ENCODE results near the gene CLCN7. TPM values are rescaled to one million over a fixed set of nuclear protein-coding genes. Genes with fewer than 3 reads are reported as not detected.

Gene CLCN7
- total and polyA plus RNA-seq, 2 of the 13 experiments (the other 11 are each of a cell fraction or from before 2014, with no cell fraction given), result 24.6 to 25.1 TPM

GRCh38 chr16:1441391-1441829, 33.4 kb downstream of the CLCN7 start (continued):
- no peak for TF ChIP-seq ZBTB40 (IDR thresholded peaks at IDR 0.05)
- TF ChIP-seq ZBTB40 (CRISPR knock-in tag; IDR thresholded peaks at IDR 0.05), result 0 out of 2 replicates have a peak, but pooled peaks have one; percentile 42
- TF ChIP-seq ZNF276 (CRISPR knock-in tag; IDR thresholded peaks at IDR 0.05; ENCODE audit: low read depth), result no peak
- TF ChIP-seq HIC2 (CRISPR knock-in tag; IDR thresholded peaks at IDR 0.05; ENCODE audit: low read depth), result 0 out of 2 replicates have a peak, but pooled peaks have one; percentile 18
- TF ChIP-seq AHR (CRISPR knock-in tag; IDR thresholded peaks at IDR 0.05), result no peak
- peak; percentile 18; the same call in 1 of the 2 replicates for TF ChIP-seq ZNF460 (CRISPR knock-in tag; IDR thresholded peaks at IDR 0.05; ENCODE audit: borderline replicate concordance)
- TF ChIP-seq SKI (IDR thresholded peaks at IDR 0.05; ENCODE audit: partially characterized antibody), result no peak
- TF ChIP-seq ZNF530 (CRISPR knock-in tag; IDR thresholded peaks at IDR 0.05; ENCODE audit: low read depth), result no peak
- TF ChIP-seq ZNF512 (CRISPR knock-in tag; IDR thresholded peaks at IDR 0.05), result no peak
- TF ChIP-seq SAFB2 (CRISPR knock-in tag; IDR thresholded peaks at IDR 0.05; ENCODE audit: borderline replicate concordance, low read depth), result no peak
- TF ChIP-seq ZNF660 (CRISPR knock-in tag; IDR thresholded peaks at IDR 0.05; ENCODE audit: borderline replicate concordance, low read depth), result no peak
- no peak for TF ChIP-seq ZNF740 (CRISPR knock-in tag; IDR thresholded peaks at IDR 0.05)
- no peak for TF ChIP-seq ZBTB42 (CRISPR knock-in tag; IDR thresholded peaks at IDR 0.05)
- peak; percentile 28; the same call in 1 of the 2 replicates for TF ChIP-seq MAX (IDR thresholded peaks at IDR 0.05)
